HL-60 (cell line): ENCODE measurements around the gene ITGA6.

Source experiments
- POLR2AphosphoS5 ChIP-seq: IDR thresholded peaks from 2 replicates; pipeline ENCODE4 v1.6.1; 2012; ENCODE audit warnings: low read depth
- REST ChIP-seq: IDR thresholded peaks from 2 replicates; pipeline ENCODE4 v1.6.1; 2012; ENCODE audit warnings: low read depth; ENCODE audit not compliant: insufficient replicate concordance
- TF ChIP-seq, protein P1 (sequence below): IDR thresholded peaks from one replicate; pipeline ENCODE4 v1.5.1; 2011; ENCODE audit warnings: low read length, control low read depth, inconsistent platforms; ENCODE audit not compliant: insufficient read depth

DNA sequence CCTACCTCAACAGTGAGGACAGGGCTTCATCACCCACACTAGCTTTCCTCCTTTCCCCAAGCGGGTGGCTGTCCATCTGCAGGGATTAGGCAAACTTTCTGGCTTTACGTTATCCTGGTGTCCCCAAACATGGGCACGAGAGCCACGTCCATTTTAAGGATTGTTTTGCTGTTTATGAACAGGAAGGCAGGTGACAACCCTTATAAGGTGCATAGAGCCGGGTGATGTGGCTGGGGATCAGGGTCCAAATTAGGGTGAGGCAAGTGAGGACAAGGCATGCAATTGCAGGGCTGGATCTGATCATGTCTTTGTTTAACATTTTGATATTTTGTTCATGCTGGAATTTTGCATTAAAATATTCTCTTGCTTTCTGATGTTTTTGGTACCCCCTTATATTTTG is 27.6 kb upstream of the ITGA6 start:
- TF ChIP-seq, protein P1, sequence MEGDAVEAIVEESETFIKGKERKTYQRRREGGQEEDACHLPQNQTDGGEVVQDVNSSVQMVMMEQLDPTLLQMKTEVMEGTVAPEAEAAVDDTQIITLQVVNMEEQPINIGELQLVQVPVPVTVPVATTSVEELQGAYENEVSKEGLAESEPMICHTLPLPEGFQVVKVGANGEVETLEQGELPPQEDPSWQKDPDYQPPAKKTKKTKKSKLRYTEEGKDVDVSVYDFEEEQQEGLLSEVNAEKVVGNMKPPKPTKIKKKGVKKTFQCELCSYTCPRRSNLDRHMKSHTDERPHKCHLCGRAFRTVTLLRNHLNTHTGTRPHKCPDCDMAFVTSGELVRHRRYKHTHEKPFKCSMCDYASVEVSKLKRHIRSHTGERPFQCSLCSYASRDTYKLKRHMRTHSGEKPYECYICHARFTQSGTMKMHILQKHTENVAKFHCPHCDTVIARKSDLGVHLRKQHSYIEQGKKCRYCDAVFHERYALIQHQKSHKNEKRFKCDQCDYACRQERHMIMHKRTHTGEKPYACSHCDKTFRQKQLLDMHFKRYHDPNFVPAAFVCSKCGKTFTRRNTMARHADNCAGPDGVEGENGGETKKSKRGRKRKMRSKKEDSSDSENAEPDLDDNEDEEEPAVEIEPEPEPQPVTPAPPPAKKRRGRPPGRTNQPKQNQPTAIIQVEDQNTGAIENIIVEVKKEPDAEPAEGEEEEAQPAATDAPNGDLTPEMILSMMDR, result no peak
- TF ChIP-seq POLR2AphosphoS5 (no peak), REST (no peak)
